Astrocyte of the cerebellum (primary cell): ENCODE measurements around the gene MATN3.

Experiments used
- DNase-seq: peaks from one replicate; pipeline ENCODE4 v3.0.0-alpha.2; 2011; ENCODE audit warnings: low read depth
- H3K4me3 ChIP-seq: 2 replicates; pipeline ENCODE4 v1.5.1; 2011; ENCODE audit warnings: mild to moderate bottlenecking, low read depth, low read length, moderate library complexity
- CTCF ChIP-seq: IDR thresholded peaks from 2 replicates; pipeline ENCODE4 v1.5.1; 2012; ENCODE audit warnings: low read length, low read depth, moderate library complexity, mild to moderate bottlenecking; ENCODE audit errors: missing control alignments
- in situ Hi-C: cut with HindIII; loops from 2 replicates; pipeline ENCODE4 v1.10.0; 2017; ENCODE audit warnings: low sequenced_read_pairs

MATN3 gene

GRCh38 chr2:20030224-20030623, 17.8 kb upstream of the MATN3 start:
- no peak for DNase-seq
- no peak overlapping the region for H3K4me3 ChIP-seq
- in situ Hi-C loops: no loop called here
- TF ChIP-seq CTCF: no peak

GRCh38 chr2:20027705-20028434, 15.4 kb upstream of the MATN3 start:
- DNase-seq: no peak
- no peak overlapping the region for H3K4me3 ChIP-seq
- in situ Hi-C loops: no loop called here
- no peak for TF ChIP-seq CTCF

- no peak for DNase-seq
- no peak overlapping the region for H3K4me3 ChIP-seq
- no peak for TF ChIP-seq CTCF
- in situ Hi-C loops: no loop called here
These were observed 14.8 kb upstream of the MATN3 start for GRCh38 chr2:20027260-20027677.

GRCh38 chr2:20025065-20025786, 12.8 kb upstream of the MATN3 start:
- TF ChIP-seq CTCF: no peak
- DNase-seq: no peak
- in situ Hi-C loops: no loop called here
- no peak overlapping the region for H3K4me3 ChIP-seq

GRCh38 chr2:20023688-20024087, 11.2 kb upstream of the MATN3 start:
- no peak for DNase-seq
- H3K4me3 ChIP-seq: no peak overlapping the region
- in situ Hi-C loops: loop anchor here (5.0 kb wide), 2 partner anchors 69 to 76 kb away; no protein-coding TSS in a partner anchor
- no peak for TF ChIP-seq CTCF

GRCh38 chr2:20021405-20022009, 9.0 kb upstream of the MATN3 start:
- DNase-seq: no peak
- TF ChIP-seq CTCF: no peak
- H3K4me3 ChIP-seq: no peak overlapping the region
- in situ Hi-C loops: loop anchor here (5.0 kb wide), 2 partner anchors 71 to 74 kb away; no protein-coding TSS in a partner anchor
